SK-N-MC (cell line): ENCODE measurements around the gene PTGER1.

Source experiments
- DNase-seq: peaks from one replicate; pipeline ENCODE4 v3.0.0-alpha.2; 2011; ENCODE audit warnings: low read depth, low spot score
- H3K27ac ChIP-seq: fragments of 200-600 bp; sonication (generic); 2 replicates; pipeline ENCODE4 v1.5.1; 2016; ENCODE audit warnings: mixed run types
- H3K36me3 ChIP-seq: fragments of 200-600 bp; sonication (generic); 2 replicates; pipeline ENCODE4 v1.6.1; 2017; ENCODE audit warnings: antibody characterized with exemption, low read length, mixed read lengths; ENCODE audit not compliant: insufficient read depth
- H3K4me3 ChIP-seq: fragments of 200-600 bp; sonication (generic); 2 replicates; pipeline ENCODE4 v1.5.1; 2016
- H3K9ac ChIP-seq: fragments of 200-600 bp; sonication (generic); 2 replicates; pipeline ENCODE4 v1.8.0; 2017; ENCODE audit warnings: mixed run types, mixed read lengths; ENCODE audit not compliant: insufficient read length
- H3K9me3 ChIP-seq: fragments of 200-600 bp; sonication (generic); 2 replicates; pipeline ENCODE4 v1.6.1; 2017; ENCODE audit warnings: low read depth, mild to moderate bottlenecking, antibody characterized with exemption, low read length, moderate library complexity, mixed read lengths
- EZH2 ChIP-seq: fragments of 200-600 bp; sonication (generic); IDR thresholded peaks from one replicate; pipeline ENCODE4 v1.6.1; 2017; ENCODE audit warnings: antibody characterized with exemption
- FOXP2 ChIP-seq: optimal IDR thresholded peaks from 2 replicates; pipeline ENCODE3; 2011; ENCODE audit warnings: mild to moderate bottlenecking, moderate library complexity; ENCODE audit not compliant: insufficient read depth; ENCODE audit errors: extremely low read length, control extremely low read depth
- POLR2AphosphoS5 ChIP-seq: IDR thresholded peaks from 2 replicates; pipeline ENCODE4 v1.6.1; 2012; ENCODE audit warnings: mild to moderate bottlenecking, low read depth, low read length, borderline replicate concordance

Gene PTGER1

GRCh38 chr19:14492756-14493337 lies 17.7 kb upstream of the PTGER1 start:
- no peaks in the 10 kb centered on the region for H3K9me3 ChIP-seq
- peaks cover 10% of the 10 kb centered on the region; the same call in 1 of the 2 replicates for H3K36me3 ChIP-seq
- no peak for DNase-seq
- no peak overlapping the region for H3K27ac ChIP-seq
- H3K9ac ChIP-seq: no peak overlapping the region
- TF ChIP-seq EZH2: no peak
- TF ChIP-seq POLR2AphosphoS5: no peak
- TF ChIP-seq FOXP2: no peak
- H3K4me3 ChIP-seq: no peak overlapping the region

DNA sequence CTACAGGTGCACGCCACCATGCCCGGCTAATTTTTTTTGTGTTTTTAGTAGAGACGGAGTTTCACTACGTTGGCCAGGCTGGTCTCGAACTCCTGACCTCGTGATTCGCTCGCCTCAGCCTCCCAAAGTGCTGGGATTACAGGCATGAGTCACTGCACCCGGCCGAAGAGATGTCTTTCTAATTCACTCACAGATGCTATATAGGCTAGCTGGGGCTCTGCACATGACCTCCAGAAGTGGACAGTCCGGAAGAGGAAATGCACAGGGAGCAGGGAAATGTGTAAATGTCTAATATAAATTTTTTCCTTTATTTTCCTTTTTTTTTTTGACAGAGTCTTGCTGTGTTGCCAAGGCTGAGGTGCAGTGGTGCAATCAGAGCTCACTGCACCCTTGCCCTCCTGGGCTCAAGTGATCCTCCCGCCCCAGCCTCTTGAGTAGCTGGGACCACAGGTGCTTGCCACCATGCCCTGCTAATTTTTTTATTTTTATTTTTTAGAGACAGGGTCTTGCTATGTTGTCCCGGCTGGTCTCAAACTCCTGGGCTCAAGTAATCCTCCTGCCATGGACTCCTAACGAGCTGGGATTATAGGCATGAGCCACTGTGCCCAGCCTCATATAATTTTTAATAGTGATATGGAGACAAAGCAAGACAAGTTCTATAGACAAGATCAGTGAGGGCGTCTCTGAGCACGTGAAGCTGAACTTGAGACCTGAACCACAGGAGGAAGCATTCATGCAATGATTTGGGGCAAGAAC lies 12.4 kb upstream of the PTGER1 start:
- H3K4me3 ChIP-seq: no peak overlapping the region
- H3K9ac ChIP-seq: no peak overlapping the region
- no peaks in the 10 kb centered on the region for H3K9me3 ChIP-seq
- H3K36me3 ChIP-seq: peaks cover 10% of the 10 kb centered on the region; the same call in 1 of the 2 replicates
- no peak for DNase-seq
- no peak overlapping the region for H3K27ac ChIP-seq
- no peak for TF ChIP-seq EZH2
- TF ChIP-seq POLR2AphosphoS5: no peak
- TF ChIP-seq FOXP2: no peak

DNA sequence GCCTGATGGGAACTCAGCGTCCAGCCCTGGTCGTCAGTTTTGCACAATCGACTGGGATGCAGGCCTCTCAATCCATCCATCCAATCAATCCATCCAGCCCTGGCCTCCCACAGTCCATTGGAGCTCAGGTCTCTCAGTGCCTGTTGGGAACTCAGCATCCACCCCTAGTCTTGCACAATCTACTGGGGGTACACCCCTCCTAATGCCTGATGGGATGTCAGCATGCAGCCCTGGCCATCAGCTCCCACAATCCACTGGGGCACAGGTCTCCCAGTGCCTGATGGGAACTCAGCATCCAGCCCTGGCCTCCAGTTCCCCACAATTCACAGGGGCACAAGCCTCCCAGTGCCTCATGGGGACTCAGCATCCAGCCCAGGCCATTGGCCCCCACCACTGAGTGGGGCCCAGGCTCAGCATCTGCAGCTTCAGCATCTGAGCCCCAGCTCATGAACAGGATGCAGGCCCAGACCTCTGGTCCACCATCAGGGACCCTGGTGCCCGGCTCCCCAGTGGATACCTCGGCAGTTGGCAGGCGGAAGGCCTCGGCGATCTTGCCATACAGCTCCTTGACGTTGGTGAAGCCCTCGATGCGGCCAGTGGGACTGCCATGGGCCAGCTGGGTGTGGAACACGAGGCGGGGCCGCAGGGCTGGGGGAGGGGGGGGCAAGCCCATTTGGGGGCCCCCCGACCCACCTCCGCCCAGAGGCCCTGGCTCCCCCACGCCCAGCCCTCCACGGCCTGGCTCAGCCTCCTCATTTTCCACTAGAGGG lies 7.2 kb upstream of the PTGER1 start:
- H3K9me3 ChIP-seq: no peaks in the 10 kb centered on the region
- H3K36me3 ChIP-seq: peaks cover 8% of the 10 kb centered on the region
- no peak for DNase-seq
- no peak overlapping the region for H3K9ac ChIP-seq
- H3K4me3 ChIP-seq: no peak overlapping the region
- TF ChIP-seq POLR2AphosphoS5 (no peak), FOXP2 (no peak), EZH2 (no peak)
- H3K27ac ChIP-seq: no peak overlapping the region

DNA sequence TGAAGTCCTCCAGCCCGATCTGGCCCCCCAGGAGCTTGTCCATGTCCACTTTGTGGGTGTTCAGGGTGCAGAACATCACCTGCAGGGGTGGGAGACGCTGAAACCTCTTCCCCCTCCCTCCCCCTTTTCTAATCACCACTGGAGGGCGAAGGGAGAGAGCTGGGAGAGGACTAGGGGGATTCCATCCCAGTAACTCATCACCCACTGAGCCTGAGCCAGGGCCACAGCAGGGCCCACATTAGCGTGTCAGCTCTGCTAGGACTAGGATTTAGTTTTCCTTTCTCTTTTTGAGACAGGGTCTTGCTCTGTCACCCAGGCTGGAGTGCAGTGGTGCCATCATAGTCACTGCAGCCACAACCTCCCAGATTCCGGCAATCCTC lies 5.5 kb upstream of the PTGER1 start:
- TF ChIP-seq FOXP2 (no peak), EZH2 (no peak), POLR2AphosphoS5 (no peak)
- no peak overlapping the region for H3K27ac ChIP-seq
- no peak overlapping the region for H3K4me3 ChIP-seq
- H3K36me3 ChIP-seq: peaks cover 8% of the 10 kb centered on the region
- no peaks in the 10 kb centered on the region for H3K9me3 ChIP-seq
- H3K9ac ChIP-seq: no peak overlapping the region
- no peak for DNase-seq

DNA sequence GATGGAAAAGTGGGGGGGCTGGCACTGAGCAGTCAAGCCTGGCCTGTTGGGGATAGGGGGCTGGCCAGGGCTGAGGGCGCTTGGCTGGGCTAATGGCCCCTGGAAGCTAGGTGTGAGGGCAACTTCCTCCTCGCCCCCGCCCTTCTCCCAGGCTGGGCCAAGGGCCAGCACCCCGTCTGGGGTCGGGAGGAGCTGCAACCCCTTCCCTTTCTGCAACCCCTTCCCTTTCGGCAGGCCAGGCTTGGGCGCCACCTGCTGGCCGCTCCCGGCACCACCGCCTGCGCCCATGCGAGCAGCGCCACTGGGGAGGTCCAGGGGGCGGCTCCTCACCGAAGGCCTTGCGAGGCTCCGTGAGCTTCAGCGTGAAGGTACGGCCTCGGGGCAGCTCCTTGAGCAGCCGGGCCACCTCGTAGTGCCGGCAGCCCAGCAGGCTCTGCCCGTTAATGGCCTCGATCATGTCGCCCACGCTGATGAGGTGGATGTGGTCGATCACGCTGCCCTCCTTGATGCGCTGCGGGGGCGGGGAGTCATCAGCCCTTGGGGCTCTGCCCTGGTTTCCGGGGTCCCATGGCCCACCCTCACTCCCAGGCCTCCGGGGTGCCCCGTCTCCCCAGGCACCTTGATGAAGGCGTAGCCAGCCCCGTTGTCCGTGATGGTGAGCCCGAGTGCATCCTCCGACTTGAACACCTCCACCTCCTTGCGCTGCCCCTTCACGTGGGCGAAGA lies 5.0 kb upstream of the PTGER1 start:
- H3K9me3 ChIP-seq: no peaks in the 10 kb centered on the region
- H3K27ac ChIP-seq: no peak overlapping the region
- H3K4me3 ChIP-seq: no peak overlapping the region
- TF ChIP-seq FOXP2 (no peak), POLR2AphosphoS5 (no peak), EZH2 (no peak)
- peaks cover 8% of the 10 kb centered on the region for H3K36me3 ChIP-seq
- DNase-seq: no peak
- no peak overlapping the region for H3K9ac ChIP-seq

- TF ChIP-seq EZH2 (no peak), FOXP2 (no peak), POLR2AphosphoS5 (no peak)
- H3K9me3 ChIP-seq: no peaks in the 10 kb centered on the region
- H3K9ac ChIP-seq: no peak overlapping the region
- no peak overlapping the region for H3K4me3 ChIP-seq
- peaks cover 8% of the 10 kb centered on the region for H3K36me3 ChIP-seq
- no peak for DNase-seq
- no peak overlapping the region for H3K27ac ChIP-seq
Observed at GRCh38 chr19:14479309-14479974, 4.3 kb upstream of the PTGER1 start.

DNA sequence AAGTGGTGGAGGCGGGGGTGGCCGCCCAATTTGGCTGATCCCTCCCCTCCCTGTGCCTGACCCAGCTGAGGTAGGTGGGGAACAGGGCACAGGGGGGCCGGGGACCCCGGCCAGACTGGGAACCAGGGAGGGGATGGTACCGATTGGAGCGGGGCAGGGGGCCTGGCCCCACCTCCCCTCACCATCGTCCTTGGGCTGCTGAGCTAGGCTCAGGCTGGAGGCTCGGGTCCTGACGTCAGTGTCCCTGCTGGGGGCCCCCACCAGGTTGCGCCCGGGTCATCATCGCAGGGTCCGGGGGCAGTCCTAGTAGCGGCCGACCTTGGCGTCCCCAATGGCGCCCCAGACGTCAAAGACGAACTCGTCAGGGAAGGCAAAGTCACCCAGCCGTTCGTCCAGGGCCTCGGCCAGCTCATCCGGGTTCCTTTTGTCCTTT lies 3.0 kb upstream of the PTGER1 start:
- Histone ChIP-seq H3K4me3 (no peak overlapping the region), H3K9ac (no peak overlapping the region), H3K9me3 (no peaks in the 10 kb centered on the region), H3K36me3 (peaks cover 8% of the 10 kb centered on the region), H3K27ac (no peak overlapping the region)
- TF ChIP-seq EZH2 (no peak), FOXP2 (no peak), POLR2AphosphoS5 (no peak)
- DNase-seq: no peak
